Bronchial epithelial cell (primary cell): Measurements from ENCODE around the gene VSIR. TPM values are rescaled to one million over a fixed set of nuclear protein-coding genes. Genes with fewer than 3 reads are reported as not detected.
A peak's percentile ranks its signal among the peaks of the same experiment; 100 is the strongest.

Experiments used
- DNase-seq: peaks from one replicate; pipeline ENCODE4 v3.0.0-alpha.2; 2010; ENCODE audit warnings: low read depth
- FAIRE-seq: peaks from 2 replicates; lab custom pipeline; 2011; peaks lifted over from hg19 to GRCh38; lab: Jason Lieb, UNC
- H3K27me3 ChIP-seq: 2 replicates; pipeline ENCODE4 v1.5.1; 2011; ENCODE audit warnings: low read length; ENCODE audit not compliant: control insufficient read depth, insufficient read depth
- H3K36me3 ChIP-seq: 2 replicates; pipeline ENCODE4 v1.5.1; 2011; ENCODE audit warnings: low read length; ENCODE audit not compliant: control insufficient read depth, insufficient read depth
- H3K4me3 ChIP-seq: 2 replicates; pipeline ENCODE4 v1.5.1; 2011; ENCODE audit warnings: mild to moderate bottlenecking, low read depth, low read length, control low read depth
- total RNA-seq: library from RNA; depleted of rRNA; stranded (reverse); fragments of >200 nt; gene quantifications from 2 replicates; pipeline ENCODE4 v1.2.1, GENCODE V29; 2014
- TF ChIP-seq, protein P1 (sequence below): IDR thresholded peaks from 2 replicates; pipeline ENCODE4 v1.5.1; 2011; ENCODE audit warnings: mild to moderate bottlenecking, moderate library complexity, low read length, control low read depth, inconsistent platforms; ENCODE audit not compliant: insufficient read depth, severe bottlenecking

The VSIR gene
- total RNA-seq, 1 donor from 2014 or later = 7.9 TPM

DNA sequence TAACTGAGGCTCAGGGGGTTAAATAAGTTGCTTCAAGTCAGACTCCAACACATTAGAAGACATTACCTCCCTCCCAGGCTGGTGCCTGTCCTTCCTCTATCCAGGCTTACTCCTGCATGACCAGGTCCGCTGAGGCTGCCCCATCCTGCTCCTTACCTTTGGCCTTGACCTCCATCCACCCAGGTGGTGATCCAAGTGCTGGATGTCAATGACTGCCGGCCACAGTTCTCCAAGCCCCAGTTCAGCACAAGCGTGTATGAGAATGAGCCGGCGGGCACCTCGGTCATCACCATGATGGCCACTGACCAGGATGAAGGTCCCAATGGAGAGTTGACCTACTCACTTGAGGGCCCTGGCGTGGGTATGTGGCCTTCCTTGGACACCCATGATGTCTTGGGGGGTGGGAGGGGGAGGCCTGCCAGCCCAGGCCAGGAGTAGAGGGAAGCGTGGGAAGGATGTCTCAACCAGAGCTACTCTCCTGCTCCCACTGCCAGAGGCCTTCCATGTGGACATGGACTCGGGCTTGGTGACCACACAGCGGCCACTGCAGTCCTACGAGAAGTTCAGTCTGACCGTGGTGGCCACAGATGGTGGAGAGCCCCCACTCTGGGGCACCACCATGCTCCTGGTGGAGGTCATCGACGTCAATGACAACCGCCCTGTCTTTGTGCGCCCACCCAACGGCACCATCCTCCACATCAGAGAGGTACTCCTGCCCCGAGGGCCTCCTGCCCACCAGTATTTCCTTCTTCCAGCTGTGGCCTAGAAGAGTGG is 29.6 kb upstream of the VSIR start:
- TF ChIP-seq, protein P1, sequence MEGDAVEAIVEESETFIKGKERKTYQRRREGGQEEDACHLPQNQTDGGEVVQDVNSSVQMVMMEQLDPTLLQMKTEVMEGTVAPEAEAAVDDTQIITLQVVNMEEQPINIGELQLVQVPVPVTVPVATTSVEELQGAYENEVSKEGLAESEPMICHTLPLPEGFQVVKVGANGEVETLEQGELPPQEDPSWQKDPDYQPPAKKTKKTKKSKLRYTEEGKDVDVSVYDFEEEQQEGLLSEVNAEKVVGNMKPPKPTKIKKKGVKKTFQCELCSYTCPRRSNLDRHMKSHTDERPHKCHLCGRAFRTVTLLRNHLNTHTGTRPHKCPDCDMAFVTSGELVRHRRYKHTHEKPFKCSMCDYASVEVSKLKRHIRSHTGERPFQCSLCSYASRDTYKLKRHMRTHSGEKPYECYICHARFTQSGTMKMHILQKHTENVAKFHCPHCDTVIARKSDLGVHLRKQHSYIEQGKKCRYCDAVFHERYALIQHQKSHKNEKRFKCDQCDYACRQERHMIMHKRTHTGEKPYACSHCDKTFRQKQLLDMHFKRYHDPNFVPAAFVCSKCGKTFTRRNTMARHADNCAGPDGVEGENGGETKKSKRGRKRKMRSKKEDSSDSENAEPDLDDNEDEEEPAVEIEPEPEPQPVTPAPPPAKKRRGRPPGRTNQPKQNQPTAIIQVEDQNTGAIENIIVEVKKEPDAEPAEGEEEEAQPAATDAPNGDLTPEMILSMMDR = no peak
- H3K4me3 ChIP-seq = no peak overlapping the region
- H3K27me3 ChIP-seq = no peaks in the 10 kb centered on the region
- FAIRE-seq (peak; percentile 86), DNase-seq (no peak)
- H3K36me3 ChIP-seq = no peaks in the 10 kb centered on the region

DNA sequence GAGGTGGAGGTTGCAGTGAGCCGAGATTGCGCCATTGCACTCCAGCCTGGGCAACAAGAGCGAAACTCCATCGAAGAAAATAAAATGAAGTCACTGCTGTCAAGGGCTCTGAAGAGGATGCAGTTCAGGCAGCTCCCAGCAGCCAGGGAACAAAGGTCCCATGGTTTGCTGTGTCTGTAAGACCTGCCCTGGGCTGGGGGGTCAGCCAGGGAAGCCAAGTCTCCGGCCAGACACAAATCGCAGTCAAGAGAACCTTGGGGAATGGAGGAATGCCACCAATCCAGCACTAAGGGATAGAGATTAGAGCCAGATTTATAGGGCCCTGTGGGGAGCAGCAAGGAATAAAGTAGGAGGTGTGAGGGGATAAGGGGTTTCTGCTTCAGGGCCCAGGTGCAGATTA is 28.9 kb upstream of the VSIR start:
- DNase-seq = no peak
- Histone ChIP-seq H3K36me3 (no peaks in the 10 kb centered on the region), H3K4me3 (no peak overlapping the region), H3K27me3 (no peaks in the 10 kb centered on the region)
- no peak for FAIRE-seq
- TF ChIP-seq, protein P1 = no peak

DNA sequence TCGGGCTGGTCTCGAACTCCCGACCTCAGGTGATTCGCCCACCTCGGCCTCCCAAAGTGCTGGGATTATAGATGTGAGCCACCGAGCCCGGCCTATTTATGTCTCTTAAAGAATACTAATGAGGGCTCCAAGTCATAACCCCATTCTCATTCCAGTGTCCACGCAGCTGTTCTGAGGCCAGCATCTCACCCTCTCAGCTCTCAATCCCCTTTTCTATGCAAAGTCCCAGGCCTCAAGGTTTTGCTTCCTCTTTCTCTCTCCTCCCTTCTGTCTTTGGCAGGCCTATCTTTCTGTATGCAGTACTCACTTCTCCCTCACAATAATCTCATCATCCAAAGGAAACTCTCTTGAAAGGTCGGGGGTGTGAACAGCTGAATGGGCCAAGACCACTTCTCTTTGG is 28.0 kb upstream of the VSIR start:
- Histone ChIP-seq H3K36me3 (no peaks in the 10 kb centered on the region), H3K27me3 (no peaks in the 10 kb centered on the region), H3K4me3 (no peak overlapping the region)
- no peak for DNase-seq
- no peak for FAIRE-seq
- TF ChIP-seq, protein P1 = no peak

DNA sequence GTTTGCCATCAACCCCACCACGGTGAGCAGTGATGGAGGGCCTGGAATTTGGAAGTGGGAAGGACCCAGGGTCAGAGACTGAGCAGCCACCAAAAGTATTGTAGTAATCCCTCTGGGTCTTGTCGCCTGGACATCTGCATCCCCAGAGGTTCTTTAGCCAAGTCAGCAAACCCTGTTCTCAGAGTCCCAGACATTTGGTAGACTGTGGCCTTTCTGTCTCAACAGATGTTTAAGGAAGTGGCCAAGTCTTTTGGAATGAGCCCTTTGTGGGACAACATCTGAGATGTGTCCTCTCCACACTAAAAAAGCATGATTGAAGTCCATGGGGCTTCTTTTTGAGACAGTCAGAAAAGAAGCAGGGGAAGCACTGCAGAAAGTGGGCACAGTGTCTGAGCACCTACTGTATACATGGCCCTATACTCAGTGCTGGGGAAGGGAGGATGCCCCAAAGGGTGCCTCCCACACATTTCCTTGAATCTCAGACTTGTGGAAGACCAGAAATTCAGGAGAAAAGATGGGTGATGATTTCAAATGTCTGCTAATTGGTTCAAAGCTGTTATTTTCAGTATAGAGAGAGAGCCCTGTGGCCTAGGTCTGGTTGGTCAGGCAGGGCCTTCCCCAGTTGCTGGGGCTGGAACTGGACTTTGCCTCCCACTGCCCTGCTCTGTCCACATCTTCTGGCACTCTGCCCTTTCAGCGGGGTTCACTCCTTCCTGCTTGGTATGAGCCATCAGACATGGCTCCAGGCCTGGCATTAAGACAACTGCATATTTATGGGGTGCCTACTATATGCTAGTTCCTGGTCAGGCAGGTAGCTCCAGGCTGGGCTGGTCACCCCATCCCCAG is 26.5 kb upstream of the VSIR start:
- TF ChIP-seq, protein P1 = no peak
- Histone ChIP-seq H3K27me3 (no peaks in the 10 kb centered on the region), H3K36me3 (no peaks in the 10 kb centered on the region), H3K4me3 (no peak overlapping the region)
- FAIRE-seq (no peak), DNase-seq (no peak)

DNA sequence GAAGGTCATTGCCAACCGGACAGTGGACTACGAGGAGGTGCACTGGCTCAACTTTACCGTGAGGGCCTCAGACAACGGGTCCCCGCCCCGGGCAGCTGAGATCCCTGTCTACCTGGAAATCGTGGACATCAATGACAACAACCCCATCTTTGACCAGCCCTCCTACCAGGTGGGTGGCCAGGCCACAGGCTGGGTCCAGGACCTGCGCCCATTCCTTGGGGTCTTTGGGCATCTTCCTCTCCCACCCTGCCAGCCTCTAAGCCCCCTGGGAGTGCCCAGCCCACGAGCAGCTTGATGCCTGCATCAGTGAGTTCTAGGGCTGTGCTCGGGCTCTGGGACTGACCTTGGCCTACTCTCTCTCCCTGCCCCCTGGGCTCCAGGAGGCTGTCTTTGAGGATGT is 25.8 kb upstream of the VSIR start:
- no peak overlapping the region for H3K4me3 ChIP-seq
- TF ChIP-seq, protein P1 = no peak
- no peak for DNase-seq
- no peaks in the 10 kb centered on the region for H3K36me3 ChIP-seq
- H3K27me3 ChIP-seq = no peaks in the 10 kb centered on the region
- FAIRE-seq = no peak
